Esophagus squamous epithelium (tissue), 4 donors: ENCODE data around the gene XCL2.

ENCODE experiments used
- POLR2A ChIP-seq, 4 donors: fragments of 450-650 bp; IDR thresholded peaks; one replicate each; pipeline ENCODE4 v1.6.1; 2017; ENCODE audit warnings: antibody characterized with exemption in 4 of 4, mild to moderate bottlenecking in 4 of 4, moderate library complexity in 3 of 4
- TF ChIP-seq, protein P1 (sequence below), 6 experiments: fragments of 450-650 bp in 4 of 6; fragments of 200-600 bp in 2 of 6; sonication (generic) in 2 of 6; IDR thresholded peaks; one replicate each; pipeline ENCODE4 v1.5.1; 2016 to 2019; ENCODE audit warnings: antibody characterized with exemption in 6 of 6, mild to moderate bottlenecking in 4 of 6, moderate library complexity in 4 of 6

- TF ChIP-seq, protein P1, sequence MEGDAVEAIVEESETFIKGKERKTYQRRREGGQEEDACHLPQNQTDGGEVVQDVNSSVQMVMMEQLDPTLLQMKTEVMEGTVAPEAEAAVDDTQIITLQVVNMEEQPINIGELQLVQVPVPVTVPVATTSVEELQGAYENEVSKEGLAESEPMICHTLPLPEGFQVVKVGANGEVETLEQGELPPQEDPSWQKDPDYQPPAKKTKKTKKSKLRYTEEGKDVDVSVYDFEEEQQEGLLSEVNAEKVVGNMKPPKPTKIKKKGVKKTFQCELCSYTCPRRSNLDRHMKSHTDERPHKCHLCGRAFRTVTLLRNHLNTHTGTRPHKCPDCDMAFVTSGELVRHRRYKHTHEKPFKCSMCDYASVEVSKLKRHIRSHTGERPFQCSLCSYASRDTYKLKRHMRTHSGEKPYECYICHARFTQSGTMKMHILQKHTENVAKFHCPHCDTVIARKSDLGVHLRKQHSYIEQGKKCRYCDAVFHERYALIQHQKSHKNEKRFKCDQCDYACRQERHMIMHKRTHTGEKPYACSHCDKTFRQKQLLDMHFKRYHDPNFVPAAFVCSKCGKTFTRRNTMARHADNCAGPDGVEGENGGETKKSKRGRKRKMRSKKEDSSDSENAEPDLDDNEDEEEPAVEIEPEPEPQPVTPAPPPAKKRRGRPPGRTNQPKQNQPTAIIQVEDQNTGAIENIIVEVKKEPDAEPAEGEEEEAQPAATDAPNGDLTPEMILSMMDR (IDR thresholded peaks at IDR 0.05) = no peak
- TF ChIP-seq POLR2A (IDR thresholded peaks at IDR 0.05) = no peak
These were observed 10.1 kb upstream of the XCL2 start for GRCh38 chr1:168553680-168554553.
